Renal cortex interstitium (tissue), 15 donors: ENCODE results near the gene JADE1. TPM values are rescaled to one million over a fixed set of nuclear protein-coding genes. Genes with fewer than 3 reads are reported as not detected.

ENCODE experiments used
- DNase-seq, 11 donors: peaks; one replicate each; pipeline ENCODE4 v3.0.0-alpha.2; 2013; ENCODE audit warnings: low read depth in 9 of 11, low spot score in 4 of 11; ENCODE audit errors: extremely low read depth in 1 of 11
- long read RNA-seq, 16 experiments: transcript quantifications; one replicate each; lab custom pipeline, GENCODE V29; 2026
- polyA plus RNA-seq, 3 donors: library from polyadenylated mRNA; unstranded; fragments of 120-200 nt; gene quantifications; one replicate each; pipeline ENCODE4 v1.2.1, GENCODE V29; 2013; ENCODE audit not compliant: insufficient read length in 3 of 3

Gene JADE1
- 10 to 100 TPM; 40.3 to 53.3 (median 44.2) TPM for polyA plus RNA-seq
- long read RNA-seq, donor 1, partial matches to known transcripts: 0 of 1 reads
- long read RNA-seq, donor 1, other reads (novel, unspliced or antisense): 0 of 1 reads
- long read RNA-seq, donor 2, full-length matches to known transcripts: 4 of 4 reads
- long read RNA-seq, donor 2, partial matches to known transcripts: 0 of 4 reads
- long read RNA-seq, donor 2, other reads (novel, unspliced or antisense): 0 of 4 reads
- long read RNA-seq, donor 3, full-length matches to known transcripts: 10 of 36 reads
- long read RNA-seq, donor 3, partial matches to known transcripts: 26 of 36 reads
- long read RNA-seq, donor 3, other reads (novel, unspliced or antisense): 0 of 36 reads
- long read RNA-seq, donor 4, full-length matches to known transcripts: 1 of 7 reads
- long read RNA-seq, donor 4, partial matches to known transcripts: 6 of 7 reads
- long read RNA-seq, donor 4, other reads (novel, unspliced or antisense): 0 of 7 reads
- long read RNA-seq, donor 5: 0 reads
- long read RNA-seq, donor 6, full-length matches to known transcripts: 2 of 12 reads
- long read RNA-seq, donor 6, partial matches to known transcripts: 10 of 12 reads
- long read RNA-seq, donor 6, other reads (novel, unspliced or antisense): 0 of 12 reads
- long read RNA-seq, donor 7, full-length matches to known transcripts: 10 of 10 reads
- long read RNA-seq, donor 7, partial matches to known transcripts: 0 of 10 reads
- long read RNA-seq, donor 7, other reads (novel, unspliced or antisense): 0 of 10 reads
- long read RNA-seq, donor 8: 0 reads
- long read RNA-seq, donor 9, full-length matches to known transcripts: 4 of 4 reads
- long read RNA-seq, donor 9, partial matches to known transcripts: 0 of 4 reads
- long read RNA-seq, donor 9, other reads (novel, unspliced or antisense): 0 of 4 reads
- long read RNA-seq, donor 10, full-length matches to known transcripts: 2 of 2 reads
- long read RNA-seq, donor 10, partial matches to known transcripts: 0 of 2 reads
- long read RNA-seq, donor 10, other reads (novel, unspliced or antisense): 0 of 2 reads
- long read RNA-seq, donor 11, full-length matches to known transcripts: 4 of 4 reads
- long read RNA-seq, donor 11, partial matches to known transcripts: 0 of 4 reads
- long read RNA-seq, donor 11, other reads (novel, unspliced or antisense): 0 of 4 reads
- long read RNA-seq, donor 12, full-length matches to known transcripts: 2 of 2 reads
- long read RNA-seq, donor 12, partial matches to known transcripts: 0 of 2 reads
- long read RNA-seq, donor 12, other reads (novel, unspliced or antisense): 0 of 2 reads
- long read RNA-seq, donor 13: 0 reads
- long read RNA-seq, donor 14, full-length matches to known transcripts: 5 of 11 reads
- long read RNA-seq, donor 14, partial matches to known transcripts: 6 of 11 reads
- long read RNA-seq, donor 14, other reads (novel, unspliced or antisense): 0 of 11 reads
- long read RNA-seq, donor 15, full-length matches to known transcripts: 2 of 2 reads
- long read RNA-seq, donor 15, partial matches to known transcripts: 0 of 2 reads
- long read RNA-seq, donor 15, other reads (novel, unspliced or antisense): 0 of 2 reads
- long read RNA-seq, donor 16, full-length matches to known transcripts: 13 of 35 reads
- long read RNA-seq, donor 16, partial matches to known transcripts: 17 of 35 reads
- long read RNA-seq, donor 16, other reads (novel, unspliced or antisense): 5 of 35 reads

GRCh38 chr4:128809477-128810330 is at the start of gene JADE1:
JADE1 (plus strand) TSS chr4:128809700; CDS start chr4:128831759, 22,059 bp downstream.
- DNase-seq: peak in 10 of 11 donors; percentile 89 to 96 (median 94)

GRCh38 chr4:128766781-128767180 is 42.7 kb upstream of the JADE1 start:
- no peak for DNase-seq

GRCh38 chr4:128768373-128768996 is 41.0 kb upstream of the JADE1 start:
- no peak for DNase-seq

- DNase-seq: no peak
Observed at GRCh38 chr4:128769011-128769410, 40.5 kb upstream of the JADE1 start.

GRCh38 chr4:128770807-128771206 is 38.7 kb upstream of the JADE1 start:
- no peak for DNase-seq

GRCh38 chr4:128775477-128775876 is 34.0 kb upstream of the JADE1 start:
- no peak for DNase-seq

- DNase-seq: no peak
Observed at GRCh38 chr4:128775916-128776315, 33.6 kb upstream of the JADE1 start.

- DNase-seq: peak in 1 of 11 donors; percentile 40
Observed at GRCh38 chr4:128776794-128777216, 32.7 kb upstream of the JADE1 start.

- no peak for DNase-seq
Observed at GRCh38 chr4:128780688-128781087, 28.8 kb upstream of the JADE1 start.

GRCh38 chr4:128782076-128782715 is 27.3 kb upstream of the JADE1 start:
- no peak for DNase-seq

GRCh38 chr4:128782875-128783614 is 26.5 kb upstream of the JADE1 start:
- no peak for DNase-seq

- DNase-seq: peak in 6 of 11 donors; percentile 22 to 54 (median 49)
Observed at GRCh38 chr4:128787509-128788311, 21.8 kb upstream of the JADE1 start.

GRCh38 chr4:128793859-128794672 is 15.4 kb upstream of the JADE1 start:
- peak in 1 of 11 donors; percentile 31 for DNase-seq

GRCh38 chr4:128796934-128797333 is 12.6 kb upstream of the JADE1 start:
- DNase-seq: no peak
